ENCODE measurements around the gene FOXP4. TPM values are rescaled to one million over a fixed set of nuclear protein-coding genes. Genes with fewer than 3 reads are reported as not detected.

FOXP4 gene
- total RNA-seq, 1 donor = 3.5 TPM

GRCh38 chr6:41646026-41646795 is 100.0 kb downstream of the FOXP4 start:
- H3K9me3 ChIP-seq (ENCODE audit: low read depth, low read length) = no peaks in the 10 kb centered on the region
- H3K4me1 ChIP-seq (ENCODE audit: insufficient read depth, low read length) = no peaks in the 10 kb centered on the region
- H3K4me3 ChIP-seq (ENCODE audit: low read length) = no peak overlapping the region
- H3K27me3 ChIP-seq (ENCODE audit: insufficient read depth, low read length) = no peaks in the 10 kb centered on the region

GRCh38 chr6:41647061-41647511 is 100.9 kb downstream of the FOXP4 start:
- H3K27me3 ChIP-seq (ENCODE audit: insufficient read depth, low read length) = no peaks in the 10 kb centered on the region
- H3K4me1 ChIP-seq (ENCODE audit: insufficient read depth, low read length) = no peaks in the 10 kb centered on the region
- no peaks in the 10 kb centered on the region for H3K9me3 ChIP-seq (ENCODE audit: low read depth, low read length)
- no peak overlapping the region for H3K4me3 ChIP-seq (ENCODE audit: low read length)

DNA sequence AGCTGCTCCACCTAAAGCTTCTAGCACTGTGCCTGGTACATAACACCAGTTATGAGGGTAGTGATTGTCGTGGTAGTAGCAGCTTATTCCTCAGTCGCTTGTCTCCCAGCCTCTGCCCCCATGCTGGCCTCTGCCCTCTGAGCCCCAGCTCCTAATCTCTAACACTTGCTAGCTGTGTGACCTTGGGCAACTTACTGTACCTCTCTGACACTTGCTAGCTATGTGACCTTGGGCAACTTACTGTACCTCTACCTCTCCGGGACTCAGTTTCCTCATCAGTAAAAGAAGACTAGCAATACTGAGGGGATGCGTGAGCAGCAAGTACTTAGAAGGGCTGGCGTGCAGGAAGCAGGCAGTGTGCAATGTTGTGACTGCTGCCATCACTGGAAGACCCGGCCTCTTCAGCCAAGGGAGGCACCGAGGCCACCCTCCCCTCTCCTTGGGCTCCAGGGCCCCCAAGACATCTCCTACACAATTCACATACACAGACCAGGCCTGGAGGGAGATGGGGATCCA is 101.9 kb downstream of the FOXP4 start:
- no peaks in the 10 kb centered on the region for H3K27me3 ChIP-seq (ENCODE audit: insufficient read depth, low read length)
- no peaks in the 10 kb centered on the region for H3K4me1 ChIP-seq (ENCODE audit: insufficient read depth, low read length)
- no peak overlapping the region for H3K4me3 ChIP-seq (ENCODE audit: low read length)
- no peaks in the 10 kb centered on the region for H3K9me3 ChIP-seq (ENCODE audit: low read depth, low read length)

- H3K9me3 ChIP-seq (ENCODE audit: low read depth, low read length) = no peaks in the 10 kb centered on the region
- no peaks in the 10 kb centered on the region for H3K4me1 ChIP-seq (ENCODE audit: insufficient read depth, low read length)
- H3K4me3 ChIP-seq (ENCODE audit: low read length) = no peak overlapping the region
- no peaks in the 10 kb centered on the region for H3K27me3 ChIP-seq (ENCODE audit: insufficient read depth, low read length)
Measured at GRCh38 chr6:41648921-41649320, 102.7 kb downstream of the FOXP4 start.

- no peaks in the 10 kb centered on the region for H3K4me1 ChIP-seq (ENCODE audit: insufficient read depth, low read length)
- H3K9me3 ChIP-seq (ENCODE audit: low read depth, low read length) = no peaks in the 10 kb centered on the region
- no peaks in the 10 kb centered on the region for H3K27me3 ChIP-seq (ENCODE audit: insufficient read depth, low read length)
Measured at GRCh38 chr6:41649596-41649995, 103.4 kb downstream of the FOXP4 start.

GRCh38 chr6:41650120-41650519 is 103.9 kb downstream of the FOXP4 start:
- Histone ChIP-seq H3K4me3 (ENCODE audit: low read length) (no peak overlapping the region), H3K9me3 (ENCODE audit: low read depth, low read length) (no peaks in the 10 kb centered on the region), H3K27me3 (ENCODE audit: insufficient read depth, low read length) (no peaks in the 10 kb centered on the region), H3K4me1 (ENCODE audit: insufficient read depth, low read length) (no peaks in the 10 kb centered on the region)

More at GRCh38 chr6:41649596-41649995, 103.4 kb downstream of the FOXP4 start:
- H3K4me3 ChIP-seq (ENCODE audit: low read length) = no peak overlapping the region

DNA sequence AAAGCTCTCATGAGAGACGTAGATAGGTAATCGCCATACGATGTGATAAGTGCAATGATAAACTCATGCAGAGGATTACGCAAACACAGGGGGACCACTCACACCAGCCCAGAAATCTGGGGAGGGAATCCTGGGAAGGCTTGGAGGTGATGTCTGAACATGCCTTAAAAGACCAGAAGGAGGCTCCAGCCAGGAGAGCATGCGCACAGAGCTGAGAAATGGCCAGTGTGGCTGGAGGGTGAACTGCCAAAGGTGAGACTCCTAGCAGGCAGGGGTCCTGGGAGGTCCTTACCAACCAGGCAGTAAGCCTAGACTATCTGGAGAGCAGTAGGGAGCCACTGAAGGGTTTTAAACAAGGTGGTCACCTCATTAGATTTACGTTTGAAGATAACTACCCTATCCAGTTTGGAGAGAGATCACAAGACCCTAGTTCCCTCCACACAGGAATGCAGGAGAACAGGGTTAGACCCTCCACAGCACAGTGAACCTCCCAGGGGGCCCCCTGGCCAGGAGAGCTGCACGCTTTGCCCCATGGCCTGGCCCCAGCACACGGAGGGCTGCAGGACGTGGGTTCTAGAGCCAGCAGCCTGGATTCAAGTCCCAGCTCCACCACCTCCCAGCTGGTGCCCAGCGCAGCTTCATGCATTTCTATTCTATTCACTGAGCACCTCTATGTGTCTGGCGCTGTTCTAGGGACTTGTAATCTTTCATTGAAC is 105.2 kb downstream of the FOXP4 start:
- H3K4me3 ChIP-seq (ENCODE audit: low read length) = no peak overlapping the region
- H3K27me3 ChIP-seq (ENCODE audit: insufficient read depth, low read length) = no peaks in the 10 kb centered on the region
- H3K9me3 ChIP-seq (ENCODE audit: low read depth, low read length) = no peaks in the 10 kb centered on the region
- no peaks in the 10 kb centered on the region for H3K4me1 ChIP-seq (ENCODE audit: insufficient read depth, low read length)

Other genes with a start within 250 kb of the FOXP4 start
- not detected for gene NCR2, start 210.8 kb upstream of the FOXP4 start, total RNA-seq
- not detected for gene MDFI, start 92.1 kb downstream of the FOXP4 start, total RNA-seq
- gene TFEB, start 189.2 kb downstream of the FOXP4 start, total RNA-seq = 18.1 TPM
- gene PGC, start 201.0 kb downstream of the FOXP4 start, total RNA-seq = 0.10 TPM
- 2.1 TPM for gene FRS3, start 233.5 kb downstream of the FOXP4 start, total RNA-seq
- gene PRICKLE4, start 234.4 kb downstream of the FOXP4 start, total RNA-seq = 0.31 TPM
- gene TOMM6, start 241.3 kb downstream of the FOXP4 start, total RNA-seq = 56.3 TPM

Data from mononuclear cell (primary cell).